ENCODE measurements around the gene POP5. TPM values are rescaled to one million over a fixed set of nuclear protein-coding genes. Genes with fewer than 3 reads are reported as not detected.
"Not testable (repeated sequence)": the region's sequence is repeated elsewhere in the genome, so short reads cannot be mapped to it uniquely, and the experiment has no call there.

Gene POP5, protein sequence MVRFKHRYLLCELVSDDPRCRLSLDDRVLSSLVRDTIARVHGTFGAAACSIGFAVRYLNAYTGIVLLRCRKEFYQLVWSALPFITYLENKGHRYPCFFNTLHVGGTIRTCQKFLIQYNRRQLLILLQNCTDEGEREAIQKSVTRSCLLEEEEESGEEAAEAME
- total RNA-seq, result 10 to 100 TPM; 30.5 to 74.3 (median 54.4) TPM

DNA sequence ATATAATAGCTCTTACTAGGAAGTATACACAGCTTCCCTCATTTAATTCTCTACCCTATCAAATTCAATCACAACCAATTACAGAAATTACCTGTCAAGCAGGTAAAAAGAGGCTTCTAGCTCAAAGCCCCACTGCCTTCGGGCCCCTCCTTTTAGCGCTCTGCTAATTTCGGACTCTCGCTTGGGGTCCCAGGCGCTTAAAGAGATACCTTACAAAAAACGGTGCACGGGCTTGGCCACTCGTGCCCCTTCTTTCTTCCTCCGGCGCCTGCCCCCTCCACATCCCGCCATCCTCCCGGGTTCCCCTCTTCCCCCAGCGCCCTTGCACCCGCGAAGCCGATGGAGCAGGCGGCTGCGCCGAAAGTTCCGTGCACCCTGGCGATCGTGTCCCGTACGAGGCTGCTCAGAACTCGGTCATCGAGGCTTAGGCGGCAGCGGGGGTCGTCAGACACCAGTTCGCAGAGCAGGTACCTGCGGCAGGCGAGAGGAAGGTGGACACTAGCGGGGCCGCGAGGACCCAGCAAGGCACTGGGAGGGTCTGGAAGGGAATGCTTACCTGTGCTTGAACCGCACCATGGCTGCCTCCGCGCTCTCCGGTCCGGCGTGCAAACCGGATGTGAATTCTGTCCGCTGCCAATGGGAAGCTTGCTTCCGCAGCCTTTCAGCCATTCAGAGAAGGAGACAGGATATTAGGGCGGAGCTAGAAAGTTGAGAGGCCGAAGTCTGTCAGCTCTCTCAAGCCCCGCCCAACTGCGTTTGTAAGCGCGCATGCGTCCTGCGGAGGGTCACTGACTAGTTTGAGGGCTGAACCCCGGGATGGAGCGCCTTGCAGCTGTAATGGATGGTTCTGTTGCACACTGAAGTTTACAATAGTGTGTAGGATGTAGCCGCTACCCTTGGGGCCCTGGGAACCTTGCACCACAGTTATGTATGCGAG is at the start of gene POP5:
Gene POP5 (minus strand): TSS at position 616 of the 937 bp plus-strand sequence. CDS start 40 bp downstream, at position 576.
- Histone ChIP-seq H3K4me1 (replicated peaks in 1 of 2) (peaks cover 4 to 6% of the 10 kb centered on the region in 2 donors), H3K27ac (peak within 1 kb of the TSS in 1 of 2 donors; percentile 41), H3K4me3 (peak within 1 kb of the TSS; percentile 67 to 97 (median 82))
- ATAC-seq (replicated peaks in 6 of 8), result peak; percentile 89 to 98 (median 96)
- 0% methylated on average over 1 to 39 of the region's 56 CpGs; no CpG with 5 or more reads in 1 of the 10 experiments for WGBS, 10 experiments
- in situ Hi-C loops (cut with MboI; ENCODE audit: low pct_unique_long_range_greater_than_20kb in 2 of 9, low sequenced_read_pairs in 9 of 9, unreplicated experiment in 9 of 9), result loop anchor here in 3 of 9 experiments (10.0 to 25.0 kb wide), 3 partner anchors 64 to 531 kb away; partner anchors contain the start of genes UNC119B (in 3 of the 3) and CABP1 (in 1 of the 3)

DNA sequence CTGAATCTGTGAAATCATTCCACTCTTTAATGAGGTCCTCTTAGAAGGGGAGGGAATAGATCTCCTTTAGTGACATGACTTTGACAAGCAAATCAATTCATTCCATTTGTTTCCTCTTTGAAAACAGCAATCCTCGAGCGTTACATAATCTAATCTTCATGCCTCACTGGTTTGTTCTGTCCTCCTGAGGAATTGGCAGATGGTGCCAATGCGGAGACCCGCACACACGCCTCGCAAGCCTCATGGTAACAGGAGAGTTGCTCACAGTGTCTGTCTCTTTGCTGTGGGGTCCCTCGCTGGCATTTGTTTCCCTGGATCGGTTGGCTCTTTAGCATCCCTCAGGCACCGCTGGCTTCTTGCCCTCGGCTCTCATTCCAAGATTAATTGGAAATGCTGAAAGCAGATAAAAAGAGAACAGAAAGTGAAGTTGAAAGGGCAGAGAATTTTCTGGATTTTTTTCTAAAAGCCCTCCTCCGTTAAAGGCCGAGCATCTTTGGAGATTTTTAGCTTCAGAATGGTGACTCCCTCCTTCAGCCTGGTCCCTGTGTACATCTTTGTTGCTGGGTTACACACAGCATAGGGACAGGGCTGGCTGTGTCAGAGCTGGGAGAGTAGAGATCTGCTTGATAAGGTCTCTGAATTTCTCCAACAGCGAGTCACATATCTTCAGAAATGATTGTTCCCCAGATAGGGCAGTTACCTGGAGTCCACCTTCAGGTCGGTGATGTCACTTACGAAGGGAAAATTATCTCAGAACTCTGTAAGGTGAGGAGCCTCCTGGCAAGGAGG is 49.1 kb upstream of the POP5 start:
- ATAC-seq (replicated peaks in 6 of 8), result peak; percentile 23 to 88 (median 80)
- Histone ChIP-seq H3K4me1 (replicated peaks in 1 of 2) (peaks cover 9 to 18% of the 10 kb centered on the region in 2 donors), H3K4me3 (no peak overlapping the region), H3K27ac (no peak overlapping the region)
- WGBS, 10 experiments, result 20 to 42% (median 24%) methylated on average over 2 to 11 of the region's 15 CpGs; no CpG with 5 or more reads in 3 of the 10 experiments
- in situ Hi-C loops (cut with MboI; ENCODE audit: low pct_unique_long_range_greater_than_20kb in 2 of 9, low sequenced_read_pairs in 9 of 9, unreplicated experiment in 9 of 9), result loop anchor here in 1 of 9 experiments (25.0 kb wide), 1 partner anchor 332 kb away; no protein-coding TSS in a partner anchor

DNA sequence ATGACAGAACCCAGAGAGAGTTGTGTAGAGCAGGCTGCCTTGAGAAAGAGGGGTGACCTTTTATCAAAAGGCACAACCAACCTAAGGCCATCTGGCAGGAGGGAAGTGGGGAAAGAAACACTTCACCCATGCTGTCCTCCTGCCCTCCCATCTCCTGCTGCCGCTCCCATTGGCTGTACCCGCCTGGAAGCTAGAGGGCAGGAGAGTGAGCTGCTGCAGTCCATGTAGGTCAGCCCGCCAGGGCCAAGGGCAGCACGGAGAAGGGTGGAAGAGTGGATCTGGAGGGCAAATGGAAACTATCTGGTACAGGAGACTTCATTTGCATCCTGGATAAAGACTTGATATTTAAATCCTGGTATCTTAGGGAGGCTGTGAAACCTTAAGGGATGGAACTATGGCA is 47.7 kb upstream of the POP5 start:
- in situ Hi-C loops (cut with MboI; ENCODE audit: low pct_unique_long_range_greater_than_20kb in 2 of 9, low sequenced_read_pairs in 9 of 9, unreplicated experiment in 9 of 9), result loop anchor here in 1 of 9 experiments (25.0 kb wide), 1 partner anchor 333 kb away; no protein-coding TSS in a partner anchor
- 32 to 80% (median 58%) methylated on average over 1 to 4 of the region's 4 CpGs; no CpG with 5 or more reads in 3 of the 10 experiments for WGBS, 10 experiments
- peaks cover 9 to 18% of the 10 kb centered on the region in 2 donors for H3K4me1 ChIP-seq (replicated peaks in 1 of 2)
- peak in 7 of 8 experiments; percentile 26 to 65 (median 43) for ATAC-seq (replicated peaks in 6 of 8)
- no peak overlapping the region for H3K4me3 ChIP-seq
- no peak overlapping the region for H3K27ac ChIP-seq

DNA sequence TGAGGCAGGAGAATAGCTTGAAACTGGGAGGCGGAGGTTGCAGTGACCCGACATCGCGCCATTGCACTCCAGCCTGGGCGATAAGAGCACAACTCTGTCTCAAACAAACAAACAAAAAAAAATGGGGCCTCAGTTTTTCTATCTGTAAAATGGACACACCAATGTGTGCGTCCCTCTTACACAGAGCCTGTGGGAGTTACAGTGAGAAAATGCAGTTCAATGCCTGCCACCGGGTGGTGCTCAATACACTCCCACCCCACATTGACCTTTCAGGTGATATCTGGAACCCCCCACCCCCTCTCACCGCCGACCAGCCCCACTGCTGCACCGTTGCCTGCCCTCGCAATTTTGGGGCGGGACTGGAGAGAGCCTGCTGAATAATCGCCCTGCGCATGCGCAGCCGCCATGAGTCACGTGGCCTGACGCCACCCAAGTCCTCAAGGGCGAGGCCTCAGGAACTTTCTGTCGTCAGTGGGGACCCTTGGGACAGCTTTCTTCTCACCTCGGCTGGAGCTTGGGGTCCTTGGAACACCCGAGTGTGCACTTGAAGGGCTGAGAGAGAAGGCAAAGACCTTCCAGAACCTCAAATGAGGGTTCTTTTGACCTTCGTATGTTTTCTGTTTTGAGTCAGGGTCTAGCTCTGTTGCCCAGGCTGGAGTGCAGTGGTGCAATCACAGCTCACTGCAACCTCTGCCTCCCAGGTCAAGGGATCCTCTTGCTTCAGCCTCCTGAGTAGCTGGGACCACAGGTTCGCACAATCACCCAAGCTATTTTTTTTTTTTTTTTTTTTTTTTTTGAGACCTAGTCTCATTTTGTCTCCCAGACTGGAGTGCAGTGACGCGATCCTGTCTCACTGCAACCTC is 44.6 kb upstream of the POP5 start:
- no peak for ATAC-seq (replicated peaks in 6 of 8)
- 68 to 100% (median 93%) methylated on average over 1 to 10 of the region's 26 CpGs for WGBS, 10 experiments
- in situ Hi-C loops (cut with MboI; ENCODE audit: low pct_unique_long_range_greater_than_20kb in 2 of 9, low sequenced_read_pairs in 9 of 9, unreplicated experiment in 9 of 9), result loop anchor here in 1 of 9 experiments (25.0 kb wide), 1 partner anchor 337 kb away; no protein-coding TSS in a partner anchor
- Histone ChIP-seq H3K4me3 (no peak overlapping the region), H3K27ac (no peak overlapping the region), H3K4me1 (replicated peaks in 1 of 2) (peaks cover 7 to 18% of the 10 kb centered on the region in 2 donors)

DNA sequence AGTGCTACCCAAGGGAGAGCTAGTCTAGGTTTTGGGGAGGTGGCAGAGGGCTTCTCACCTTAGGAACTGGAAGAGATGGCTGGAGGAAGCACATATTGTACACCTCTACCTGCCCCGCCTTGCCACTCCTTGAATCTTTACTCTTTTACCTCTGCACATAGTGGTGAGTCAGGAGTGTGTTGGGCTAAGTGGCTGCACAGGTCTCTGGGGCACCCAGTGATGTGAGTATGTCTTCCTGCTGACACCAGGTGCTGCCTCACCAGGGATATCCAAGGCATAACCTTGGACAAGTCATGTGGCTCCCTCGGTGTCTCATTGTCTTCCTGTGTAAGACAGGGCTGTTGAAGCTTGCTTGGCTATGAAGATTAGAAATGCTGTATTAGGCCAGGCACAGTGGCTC is 39.4 kb upstream of the POP5 start:
- no peaks in the 10 kb centered on the region for H3K4me1 ChIP-seq (replicated peaks in 1 of 2)
- in situ Hi-C loops (cut with MboI; ENCODE audit: low pct_unique_long_range_greater_than_20kb in 2 of 9, low sequenced_read_pairs in 9 of 9, unreplicated experiment in 9 of 9), result no loop called here
- H3K27ac ChIP-seq, result no peak overlapping the region
- no peak for ATAC-seq (replicated peaks in 6 of 8)
- H3K4me3 ChIP-seq, result no peak overlapping the region
- WGBS, 10 experiments, result 0 to 80% (median 60%) methylated on average over 1 of the region's 2 CpGs; no CpG with 5 or more reads in 7 of the 10 experiments

DNA sequence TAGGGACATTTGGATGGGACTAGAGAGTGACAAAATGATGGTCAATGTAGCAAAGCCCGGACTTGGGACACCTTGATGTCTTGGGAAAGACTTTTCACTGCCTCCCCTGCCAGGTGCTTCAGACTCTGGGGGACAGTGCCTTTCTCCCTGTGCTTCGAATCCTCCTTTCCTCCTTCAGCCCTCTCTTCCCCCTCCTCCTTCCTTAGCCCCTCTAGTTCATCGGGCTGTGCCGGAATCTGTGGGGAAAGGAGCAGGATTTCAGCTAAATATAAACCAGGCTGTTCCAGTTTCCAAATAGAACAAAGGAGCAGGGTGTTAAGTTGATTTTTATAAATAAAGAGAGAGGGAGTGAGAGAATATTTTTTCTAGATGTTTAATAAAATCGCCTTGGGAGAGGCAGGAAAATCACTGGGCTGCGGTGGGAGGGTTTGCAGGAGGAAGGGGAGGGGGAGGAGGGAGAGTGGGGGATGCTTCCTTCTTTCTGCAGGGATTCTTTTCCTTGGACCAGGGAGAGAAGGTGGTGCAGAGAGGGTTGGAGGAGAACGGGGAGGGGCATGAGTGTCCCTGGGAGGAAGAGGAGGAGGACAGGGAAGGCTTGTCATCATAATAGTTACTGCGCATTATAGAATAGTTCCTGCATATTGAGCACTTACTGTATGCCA is 37.9 kb upstream of the POP5 start:
- Histone ChIP-seq H3K4me1 (replicated peaks in 1 of 2) (no peaks in the 10 kb centered on the region), H3K27ac (no peak overlapping the region), H3K4me3 (no peak overlapping the region)
- 0 to 60% (median 16%) methylated on average over 1 to 4 of the region's 8 CpGs; no CpG with 5 or more reads in 4 of the 10 experiments for WGBS, 10 experiments
- ATAC-seq (replicated peaks in 6 of 8), result no peak
- in situ Hi-C loops (cut with MboI; ENCODE audit: low pct_unique_long_range_greater_than_20kb in 2 of 9, low sequenced_read_pairs in 9 of 9, unreplicated experiment in 9 of 9), result no loop called here

DNA sequence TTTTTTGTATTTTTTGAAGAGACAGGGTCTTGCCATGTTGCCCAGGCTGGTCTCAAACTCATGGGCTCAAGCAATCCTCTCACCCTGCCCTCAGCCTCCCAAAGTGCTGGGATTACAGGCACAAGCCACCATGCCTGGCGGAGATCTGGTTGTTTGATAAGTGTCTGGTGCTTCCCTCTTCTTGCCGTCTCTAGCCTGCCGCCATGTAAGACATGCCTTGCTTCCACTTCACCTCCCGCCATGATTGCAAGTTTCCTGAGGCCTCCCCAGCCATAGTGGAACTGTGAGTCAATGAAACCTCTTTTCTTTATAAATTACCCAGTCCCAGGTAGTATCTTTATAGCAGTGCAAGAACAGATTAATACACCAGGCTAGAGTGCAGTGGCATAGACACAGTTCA is 36.6 kb upstream of the POP5 start:
- ATAC-seq (replicated peaks in 6 of 8); in situ Hi-C loops (cut with MboI; ENCODE audit: low pct_unique_long_range_greater_than_20kb in 2 of 9, low sequenced_read_pairs in 9 of 9, unreplicated experiment in 9 of 9); H3K4me1 ChIP-seq (replicated peaks in 1 of 2); H3K27ac ChIP-seq; H3K4me3 ChIP-seq: not testable (repeated sequence)
- 67 to 97% (median 90%) methylated on average over 1 to 4 of the region's 4 CpGs; no CpG with 5 or more reads in 6 of the 10 experiments for WGBS, 10 experiments

DNA sequence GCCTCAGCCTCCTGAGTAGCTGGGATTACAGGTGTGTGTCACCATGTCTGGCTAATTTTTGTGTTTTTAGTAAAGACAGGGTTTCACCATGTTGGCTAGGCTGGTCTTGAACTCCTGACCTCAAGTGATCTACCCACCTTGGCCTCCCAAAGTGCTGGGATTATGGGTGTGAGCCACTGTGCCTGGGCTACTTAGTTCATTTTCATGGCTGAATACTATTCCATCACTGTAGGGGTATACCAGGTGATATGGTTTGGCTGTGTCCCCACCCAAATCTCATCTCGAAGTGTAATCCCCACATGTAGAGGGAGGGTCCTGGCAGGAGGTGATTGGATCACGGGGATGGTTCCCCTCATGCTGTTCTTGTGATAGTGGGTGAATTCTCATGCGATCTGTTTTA is 36.0 kb upstream of the POP5 start:
- 0 to 100% (median 83%) methylated on average over 1 to 2 of the region's 3 CpGs; no CpG with 5 or more reads in 7 of the 10 experiments for WGBS, 10 experiments
- H3K4me1 ChIP-seq (replicated peaks in 1 of 2); H3K4me3 ChIP-seq; in situ Hi-C loops (cut with MboI; ENCODE audit: low pct_unique_long_range_greater_than_20kb in 2 of 9, low sequenced_read_pairs in 9 of 9, unreplicated experiment in 9 of 9); ATAC-seq (replicated peaks in 6 of 8); H3K27ac ChIP-seq: not testable (repeated sequence)

DNA sequence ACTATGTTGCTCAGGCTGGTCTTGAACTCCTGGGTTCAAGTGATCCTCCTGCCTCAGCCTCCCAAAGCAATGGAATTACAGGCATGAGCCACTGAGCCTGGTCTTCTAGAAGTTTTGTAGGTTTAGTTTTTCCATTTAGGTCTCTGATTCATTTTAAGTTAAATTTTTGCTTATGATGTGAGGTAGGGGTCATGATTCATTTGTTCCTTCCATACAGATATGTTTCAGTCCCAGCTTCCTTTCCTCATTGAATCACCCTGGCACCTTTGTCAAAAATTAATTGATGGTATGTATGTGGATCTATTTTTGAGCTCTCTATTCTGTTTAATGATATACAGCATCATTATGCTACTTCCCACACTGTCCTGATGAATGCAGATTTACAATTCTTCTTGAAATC is 33.6 kb upstream of the POP5 start:
- ATAC-seq (replicated peaks in 6 of 8), result no peak
- Histone ChIP-seq H3K4me3 (no peak overlapping the region), H3K4me1 (replicated peaks in 1 of 2) (no peaks in the 10 kb centered on the region), H3K27ac (no peak overlapping the region)
- in situ Hi-C loops (cut with MboI; ENCODE audit: low pct_unique_long_range_greater_than_20kb in 2 of 9, low sequenced_read_pairs in 9 of 9, unreplicated experiment in 9 of 9), result no loop called here

DNA sequence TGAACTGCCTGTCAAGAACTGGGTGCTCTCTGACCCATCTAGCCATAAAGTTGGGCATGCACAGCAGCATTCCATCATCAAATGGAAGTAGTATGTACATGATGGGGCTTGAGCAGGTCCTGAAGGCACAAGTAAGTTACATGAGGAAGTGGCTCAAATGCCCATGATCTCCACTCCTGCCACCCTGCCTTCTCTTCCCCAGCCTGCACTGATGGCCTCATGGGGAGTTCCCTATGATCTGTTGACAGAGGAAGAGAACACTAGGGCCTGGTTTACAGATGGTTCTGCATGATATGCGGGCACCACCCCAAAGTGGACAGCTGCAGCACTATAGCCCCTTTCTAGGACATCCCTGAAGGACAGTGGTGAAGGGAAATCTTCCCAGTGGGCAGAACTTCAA is 30.3 kb upstream of the POP5 start:
- H3K27ac ChIP-seq; ATAC-seq (replicated peaks in 6 of 8); in situ Hi-C loops (cut with MboI; ENCODE audit: low pct_unique_long_range_greater_than_20kb in 2 of 9, low sequenced_read_pairs in 9 of 9, unreplicated experiment in 9 of 9); H3K4me1 ChIP-seq (replicated peaks in 1 of 2); H3K4me3 ChIP-seq: not testable (repeated sequence)
- 40 to 100% methylated on average over 1 of the region's 1 CpG; no CpG with 5 or more reads in 8 of the 10 experiments for WGBS, 10 experiments

DNA sequence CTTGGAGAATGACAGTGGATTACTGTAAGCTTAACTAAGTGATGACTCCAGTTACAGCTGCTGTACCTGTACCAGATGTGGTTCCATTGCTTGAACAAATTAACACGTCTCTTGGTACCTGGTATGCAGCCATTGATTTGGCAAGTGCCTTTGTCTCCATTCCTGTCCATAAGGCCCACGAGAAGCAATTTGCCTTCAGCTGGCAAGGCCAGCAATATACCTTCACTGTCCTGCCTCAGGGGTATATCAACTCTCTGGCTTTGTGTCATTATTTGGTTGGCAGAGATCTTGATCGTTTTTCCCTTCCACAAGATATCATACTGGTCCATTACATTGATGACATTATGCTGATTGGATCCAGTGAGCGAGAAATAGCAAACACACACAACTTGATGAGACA is 29.4 kb upstream of the POP5 start:
- Histone ChIP-seq H3K4me1 (replicated peaks in 1 of 2) (no peaks in the 10 kb centered on the region), H3K27ac (no peak overlapping the region)
- WGBS, 10 experiments, result 0 to 75% (median 37%) methylated on average over 2 to 4 of the region's 4 CpGs; no CpG with 5 or more reads in 4 of the 10 experiments

More for the DNA sequence above, 29.4 kb upstream of the POP5 start:
- ATAC-seq (replicated peaks in 6 of 8), result no peak
- in situ Hi-C loops (cut with MboI; ENCODE audit: low pct_unique_long_range_greater_than_20kb in 2 of 9, low sequenced_read_pairs in 9 of 9, unreplicated experiment in 9 of 9), result no loop called here
- no peak overlapping the region for H3K4me3 ChIP-seq

All from motor neuron (in vitro differentiated cells).